Stimulated activated naive CD8-positive, alpha-beta T cell treated with anti-CD3 and anti-CD28 coated beads, Interleukin-15, Interleukin-2, amounts not matched to agents 100 ng/mL and 50 ng/mL, for 24 hours (primary cell): Measurements from ENCODE around the gene URI1.

Experiments
- H3K27ac Mint-ChIP-seq: one replicate; pipeline ENCODE4 v1.8.0; 2021; ENCODE audit warnings: mild to moderate bottlenecking, mixed read lengths
- H3K27me3 Mint-ChIP-seq: one replicate; pipeline ENCODE4 v1.8.0; 2021; ENCODE audit warnings: mixed read lengths
- H3K36me3 Mint-ChIP-seq: one replicate; pipeline ENCODE4 v1.8.0; 2021; ENCODE audit warnings: low read depth, mixed read lengths
- H3K4me1 Mint-ChIP-seq: one replicate; pipeline ENCODE4 v1.8.0; 2021; ENCODE audit warnings: low read depth, mixed read lengths
- H3K4me3 Mint-ChIP-seq: one replicate; pipeline ENCODE4 v1.8.0; 2021; ENCODE audit warnings: mild to moderate bottlenecking, mixed read lengths
- H3K9me3 Mint-ChIP-seq: one replicate; pipeline ENCODE4 v1.8.0; 2021; ENCODE audit warnings: mixed read lengths

Gene URI1

GRCh38 chr19:29976151-29976943 is 34.3 kb downstream of the URI1 start:
- Mint-ChIP-seq H3K27ac (no peak overlapping the region), H3K4me3 (no peak overlapping the region), H3K27me3 (no peaks in the 10 kb centered on the region), H3K9me3 (no peaks in the 10 kb centered on the region), H3K4me1 (peaks cover 70% of the 10 kb centered on the region), H3K36me3 (peaks cover 13% of the 10 kb centered on the region)

GRCh38 chr19:29978080-29978479 is 36.0 kb downstream of the URI1 start:
- Mint-ChIP-seq H3K4me1 (peaks cover 67% of the 10 kb centered on the region), H3K27ac (peak overlapping the region; percentile 1), H3K27me3 (no peaks in the 10 kb centered on the region), H3K36me3 (peaks cover 14% of the 10 kb centered on the region), H3K4me3 (peak overlapping the region; percentile 37), H3K9me3 (no peaks in the 10 kb centered on the region)

GRCh38 chr19:29983568-29983967 is 41.5 kb downstream of the URI1 start:
- peaks cover 37% of the 10 kb centered on the region for H3K4me1 Mint-ChIP-seq
- no peaks in the 10 kb centered on the region for H3K9me3 Mint-ChIP-seq
- H3K4me3 Mint-ChIP-seq: no peak overlapping the region
- no peak overlapping the region for H3K27ac Mint-ChIP-seq
- H3K36me3 Mint-ChIP-seq: peaks cover 32% of the 10 kb centered on the region
- H3K27me3 Mint-ChIP-seq: no peaks in the 10 kb centered on the region

- H3K27me3 Mint-ChIP-seq: no peaks in the 10 kb centered on the region
- H3K4me1 Mint-ChIP-seq: peaks cover 24% of the 10 kb centered on the region
- H3K4me3 Mint-ChIP-seq: no peak overlapping the region
- no peaks in the 10 kb centered on the region for H3K9me3 Mint-ChIP-seq
- no peak overlapping the region for H3K27ac Mint-ChIP-seq
- peaks cover 44% of the 10 kb centered on the region for H3K36me3 Mint-ChIP-seq
Measured at GRCh38 chr19:29985196-29985595, 43.2 kb downstream of the URI1 start.

GRCh38 chr19:29988351-29988750 is 46.3 kb downstream of the URI1 start:
- peaks cover 10% of the 10 kb centered on the region for H3K9me3 Mint-ChIP-seq
- no peak overlapping the region for H3K27ac Mint-ChIP-seq
- H3K27me3 Mint-ChIP-seq: no peaks in the 10 kb centered on the region
- H3K4me1 Mint-ChIP-seq: peaks cover 7% of the 10 kb centered on the region
- H3K36me3 Mint-ChIP-seq: peaks cover 70% of the 10 kb centered on the region
- no peak overlapping the region for H3K4me3 Mint-ChIP-seq

- no peak overlapping the region for H3K4me3 Mint-ChIP-seq
- peaks cover 19% of the 10 kb centered on the region for H3K9me3 Mint-ChIP-seq
- peaks cover 22% of the 10 kb centered on the region for H3K4me1 Mint-ChIP-seq
- no peaks in the 10 kb centered on the region for H3K27me3 Mint-ChIP-seq
- no peak overlapping the region for H3K27ac Mint-ChIP-seq
- H3K36me3 Mint-ChIP-seq: peaks cover 86% of the 10 kb centered on the region
Measured at GRCh38 chr19:29992233-29992867, 50.3 kb downstream of the URI1 start.

GRCh38 chr19:29999490-29999889 is 57.5 kb downstream of the URI1 start:
- H3K27me3 Mint-ChIP-seq: no peaks in the 10 kb centered on the region
- peaks cover 82% of the 10 kb centered on the region for H3K36me3 Mint-ChIP-seq
- peaks cover 9% of the 10 kb centered on the region for H3K9me3 Mint-ChIP-seq
- no peak overlapping the region for H3K27ac Mint-ChIP-seq
- no peak overlapping the region for H3K4me3 Mint-ChIP-seq
- peaks cover 55% of the 10 kb centered on the region for H3K4me1 Mint-ChIP-seq

- Mint-ChIP-seq H3K4me1 (peaks cover 68% of the 10 kb centered on the region), H3K36me3 (peaks cover 81% of the 10 kb centered on the region), H3K9me3 (peaks cover 9% of the 10 kb centered on the region), H3K4me3 (no peak overlapping the region), H3K27me3 (no peaks in the 10 kb centered on the region), H3K27ac (peak overlapping the region; percentile 21)
Measured at GRCh38 chr19:30000862-30001261, 58.8 kb downstream of the URI1 start.

- H3K4me1 Mint-ChIP-seq: peaks cover 69% of the 10 kb centered on the region
- no peak overlapping the region for H3K27ac Mint-ChIP-seq
- H3K27me3 Mint-ChIP-seq: no peaks in the 10 kb centered on the region
- peaks cover 8% of the 10 kb centered on the region for H3K9me3 Mint-ChIP-seq
- peaks cover 81% of the 10 kb centered on the region for H3K36me3 Mint-ChIP-seq
- H3K4me3 Mint-ChIP-seq: no peak overlapping the region
Measured at GRCh38 chr19:30001301-30001700, 59.3 kb downstream of the URI1 start.

GRCh38 chr19:30001791-30002190 is 59.8 kb downstream of the URI1 start:
- Mint-ChIP-seq H3K4me1 (peaks cover 67% of the 10 kb centered on the region), H3K27me3 (no peaks in the 10 kb centered on the region), H3K27ac (no peak overlapping the region), H3K36me3 (peaks cover 79% of the 10 kb centered on the region), H3K9me3 (peaks cover 3% of the 10 kb centered on the region), H3K4me3 (no peak overlapping the region)

GRCh38 chr19:30003866-30004265 is 61.8 kb downstream of the URI1 start:
- H3K9me3 Mint-ChIP-seq: no peaks in the 10 kb centered on the region
- H3K27me3 Mint-ChIP-seq: no peaks in the 10 kb centered on the region
- peaks cover 72% of the 10 kb centered on the region for H3K36me3 Mint-ChIP-seq
- H3K4me3 Mint-ChIP-seq: no peak overlapping the region
- no peak overlapping the region for H3K27ac Mint-ChIP-seq
- H3K4me1 Mint-ChIP-seq: peaks cover 49% of the 10 kb centered on the region

GRCh38 chr19:30004403-30004802 is 62.4 kb downstream of the URI1 start:
- Mint-ChIP-seq H3K4me3 (no peak overlapping the region), H3K4me1 (peaks cover 49% of the 10 kb centered on the region)

GRCh38 chr19:30006207-30006606 is 64.2 kb downstream of the URI1 start:
- Mint-ChIP-seq H3K4me3 (no peak overlapping the region), H3K4me1 (peaks cover 40% of the 10 kb centered on the region), H3K27ac (peak overlapping the region; percentile 34), H3K9me3 (no peaks in the 10 kb centered on the region), H3K27me3 (no peaks in the 10 kb centered on the region), H3K36me3 (peaks cover 72% of the 10 kb centered on the region)

More at GRCh38 chr19:30004403-30004802, 62.4 kb downstream of the URI1 start:
- Mint-ChIP-seq H3K9me3 (no peaks in the 10 kb centered on the region), H3K36me3 (peaks cover 72% of the 10 kb centered on the region), H3K27me3 (no peaks in the 10 kb centered on the region), H3K27ac (no peak overlapping the region)

- H3K4me3 Mint-ChIP-seq: no peak overlapping the region
- H3K9me3 Mint-ChIP-seq: no peaks in the 10 kb centered on the region
- no peak overlapping the region for H3K27ac Mint-ChIP-seq
- peaks cover 78% of the 10 kb centered on the region for H3K36me3 Mint-ChIP-seq
- H3K4me1 Mint-ChIP-seq: peaks cover 34% of the 10 kb centered on the region
- H3K27me3 Mint-ChIP-seq: no peaks in the 10 kb centered on the region
Measured at GRCh38 chr19:30008169-30008568, 66.1 kb downstream of the URI1 start.

- H3K27me3 Mint-ChIP-seq: no peaks in the 10 kb centered on the region
- no peak overlapping the region for H3K4me3 Mint-ChIP-seq
- peaks cover 82% of the 10 kb centered on the region for H3K36me3 Mint-ChIP-seq
- H3K27ac Mint-ChIP-seq: no peak overlapping the region
- H3K9me3 Mint-ChIP-seq: no peaks in the 10 kb centered on the region
- H3K4me1 Mint-ChIP-seq: peaks cover 26% of the 10 kb centered on the region
Measured at GRCh38 chr19:30009013-30009412, 67.0 kb downstream of the URI1 start.
